K562 (cell line): Measurements from ENCODE around the gene FRMD4A. TPM values are rescaled to one million over a fixed set of nuclear protein-coding genes. Genes with fewer than 3 reads are reported as not detected.
"Not testable (repeated sequence)": the region's sequence is repeated elsewhere in the genome, so short reads cannot be mapped to it uniquely, and the experiment has no call there.

Experiments used
- ATAC-seq: fragments of 200-7000 bp; cut with Tn5 transposase; 3 replicates; pipeline ENCODE4 v1.9.1; 2020; ENCODE audit warnings: moderate library complexity
- BruUV-seq: library from RNA; stranded (reverse); fragments of 400-500 nt; replicated peaks from 2 replicates; lab custom pipeline; 2021; lab: Mats Ljungman, UMichigan
- CTCF ChIA-PET: fragments of 300-600 bp; formaldehyde crosslinking; extraction: SDS; loops from one replicate; lab custom pipeline; 2021; ENCODE audit warnings: low intra/inter-chr PET ratio; lab: Yijun Ruan, JAX
- POLR2A ChIA-PET: fragments of 300-600, 350-650 bp; sonication (Branson Sonifier 250); formaldehyde crosslinking; extraction: SDS; loops from one replicate; lab custom pipeline; 2021; ENCODE audit warnings: antibody characterized with exemption, inconsistent platforms; lab: Yijun Ruan, JAX
- DNase-seq, 4 experiments: peaks; one replicate each; pipeline versions ENCODE4 v3.0.0 to v3.0.0-alpha.2; 2011 to 2018; ENCODE audit warnings: low spot score in 3 of 4, mixed read lengths in 3 of 4; ENCODE audit errors: extremely low read depth in 1 of 4
- FAIRE-seq: peaks from 2 replicates; lab custom pipeline; 2011; peaks lifted over from hg19 to GRCh38; lab: Jason Lieb, UNC
- H2AFZ ChIP-seq: 2 replicates; pipeline ENCODE4 v1.6.0; 2011; ENCODE audit warnings: low read depth, low read length, control low read depth, inconsistent platforms
- H3K27ac ChIP-seq: fragments of 200-600 bp; 3 replicates; pipeline ENCODE4 v1.8.0; 2011; ENCODE audit warnings: low read depth, mild to moderate bottlenecking, control low read depth, inconsistent platforms, low read length, moderate library complexity, mixed read lengths; ENCODE audit errors: extremely low read depth
- H3K27me3 ChIP-seq, 2 experiments: fragments of 300-600 bp in 1 of 2; 2 replicates in 1 of 2; 3 replicates in 1 of 2; pipeline versions ENCODE4 v1.6.0 to v1.8.0; 2011; ENCODE audit warnings: inconsistent platforms in 2 of 2, low read length in 2 of 2, mild to moderate bottlenecking in 1 of 2, mixed read lengths in 1 of 2, moderate library complexity in 1 of 2; ENCODE audit not compliant: control insufficient read depth in 2 of 2, insufficient read depth in 2 of 2
- H3K36me3 ChIP-seq: fragments of 300-600 bp; 3 replicates; pipeline ENCODE4 v1.8.0; 2011; ENCODE audit warnings: mild to moderate bottlenecking, low read length, inconsistent platforms; ENCODE audit not compliant: control insufficient read depth, insufficient read depth
- H3K4me1 ChIP-seq, 2 experiments: fragments of 200-600 bp in 1 of 2; replicated peaks in 1 of 2; 2 replicates in 1 of 2; 3 replicates in 1 of 2; pipeline versions ENCODE4 v1.5.1 to v1.8.0; 2011; ENCODE audit warnings: inconsistent platforms in 2 of 2, low read length in 2 of 2, mild to moderate bottlenecking in 1 of 2, mixed read lengths in 1 of 2, moderate library complexity in 1 of 2; ENCODE audit not compliant: control insufficient read depth in 2 of 2, insufficient read depth in 2 of 2
- H3K4me2 ChIP-seq: 2 replicates; pipeline ENCODE4 v1.6.1; 2011; ENCODE audit warnings: low read length, control low read depth, inconsistent platforms, mixed read lengths; ENCODE audit not compliant: insufficient read depth
- H3K4me3 ChIP-seq: fragments of 200-600 bp; sonication (generic), shearing (Covaris generic); 2 replicates; pipeline ENCODE4 v1.5.1; 2016; ENCODE audit warnings: control low read depth, inconsistent platforms
- H3K79me2 ChIP-seq: fragments of 200-600 bp; 3 replicates; pipeline ENCODE4 v1.8.0; 2011; ENCODE audit warnings: low read length, inconsistent platforms; ENCODE audit not compliant: control insufficient read depth, insufficient read depth
- H3K9ac ChIP-seq, 2 experiments: 2 replicates each; pipeline versions ENCODE4 v1.6.0 to v1.6.1; 2011; ENCODE audit warnings: low read depth in 2 of 2, low read length in 2 of 2, control low read depth in 1 of 2, inconsistent platforms in 1 of 2, mild to moderate bottlenecking in 1 of 2, mixed read lengths in 1 of 2; ENCODE audit not compliant: insufficient read depth in 1 of 2
- H3K9me1 ChIP-seq: one replicate; pipeline ENCODE4 v1.6.0; 2011; ENCODE audit warnings: inconsistent platforms, mild to moderate bottlenecking, low read length, moderate library complexity; ENCODE audit not compliant: control insufficient read depth, insufficient read depth
- H3K9me3 ChIP-seq: replicated peaks from 2 replicates; pipeline ENCODE4 v1.5.1; 2011; ENCODE audit warnings: low read depth, low read length, inconsistent platforms; ENCODE audit not compliant: control insufficient read depth, insufficient read depth
- H4K20me1 ChIP-seq: replicated peaks from 2 replicates; pipeline ENCODE4 v1.6.1; 2011; ENCODE audit warnings: low read length, inconsistent platforms, mixed read lengths; ENCODE audit not compliant: control insufficient read depth, insufficient read depth
- HDAC2 ChIP-seq: fragments of 450-650 bp; IDR thresholded peaks from 2 replicates; pipeline ENCODE4 v1.6.1; 2016; ENCODE audit warnings: mild to moderate bottlenecking
- MEIS2 ChIP-seq: fragments of 450-650 bp; IDR thresholded peaks from 2 replicates; pipeline ENCODE4 v1.6.1; 2014; ENCODE audit warnings: mild to moderate bottlenecking; ENCODE audit not compliant: partially characterized antibody
- ZNF398 ChIP-seq: fragments of 250-450 bp; sonication (Bioruptor Pico); IDR thresholded peaks from 2 replicates; pipeline ENCODE4 v1.8.0; 2021; ENCODE audit warnings: moderate library complexity, mild to moderate bottlenecking, inconsistent platforms
- WGBS: fragments of 100-300 bp; shearing (Covaris generic); methylation state at CpG from one replicate; pipeline ENCODE4 v1.1.6; 2016; ENCODE audit warnings: low coverage, mixed read lengths; ENCODE audit not compliant: insufficient coverage; ENCODE audit errors: missing lambda C conversion rate; 5-methylcytosine and 5-hydroxymethylcytosine counted together
- in situ Hi-C: fragments of 300-500 bp; cut with MboI; formaldehyde crosslinking; loops from 4 replicates; pipeline ENCODE4 v1.15.0; 2018; ENCODE audit warnings: inconsistent platforms, mixed read lengths
- intact Hi-C: fragments of 100-400 bp; cut with micrococcal nuclease; formaldehyde crosslinking; loops from 2 replicates; pipeline ENCODE4 v1.14.2; 2022
- polyA plus RNA-seq, 8 experiments: library from polyadenylated mRNA; depleted of rRNA in 4 of 8; stranded (reverse) in 5 of 8; unstranded in 3 of 8; fragments of >200 nt; fragmentation: Nextera tagmentation in 2 of 8; fragmentation: Illumina TruSeq in 1 of 8; extraction: Ambion mirVana in 2 of 8; extraction: Trizol in 1 of 8; gene quantifications; 2 replicates each; pipeline versions ENCODE4 v1.2.1 to v1.2.3, GENCODE V29; 2011 to 2014; ENCODE audit warnings: inconsistent platforms in 1 of 8, missing spikeins in 1 of 8
- total RNA-seq, 7 experiments: library from RNA; depleted of rRNA in 6 of 7; stranded (reverse); fragments of >200 nt in 6 of 7; fragmentation: Illumina TruSeq in 2 of 7; extraction: Trizol in 2 of 7; gene quantifications; 2 replicates each; pipeline versions ENCODE4 v1.2.1 to v1.2.3, GENCODE V29; 2011 to 2021; ENCODE audit warnings: low replicate concordance in 1 of 7

Gene FRMD4A
- total and polyA plus RNA-seq, 9 of the 15 experiments (the other 6 are each of a cell fraction or from before 2014, with no cell fraction given): 0.80 to 5.2 (median 3.0) TPM

GRCh38 chr10:13921941-13922340 is 408.8 kb downstream of the FRMD4A start (continued):
- TF ChIP-seq HDAC2: no peak
- no peak for TF ChIP-seq ZNF398 (CRISPR knock-in tag)
- TF ChIP-seq MEIS2: no peak

GRCh38 chr10:13921131-13921530 is 409.6 kb downstream of the FRMD4A start:
- intact Hi-C loops, DNase-seq, H3K9ac ChIP-seq, BruUV-seq, H2AFZ ChIP-seq, H3K27ac ChIP-seq, FAIRE-seq, POLR2A ChIA-PET, H4K20me1 ChIP-seq, H3K79me2 ChIP-seq, H3K36me3 ChIP-seq, H3K4me3 ChIP-seq, H3K9me3 ChIP-seq, in situ Hi-C loops, H3K27me3 ChIP-seq, ATAC-seq, H3K4me1 ChIP-seq, H3K9me1 ChIP-seq, CTCF ChIA-PET, H3K4me2 ChIP-seq: not testable (repeated sequence)
- WGBS: 0% methylated on average over 2 of the region's 3 CpGs
